K562 (cell line): ENCODE data around the gene PLCD4. TPM values are rescaled to one million over a fixed set of nuclear protein-coding genes. Genes with fewer than 3 reads are reported as not detected.

Experiments used
- ATF7 ChIP-seq: fragments of 450-650 bp; IDR thresholded peaks from 2 replicates; pipeline ENCODE4 v1.7.1; 2014; ENCODE audit warnings: mild to moderate bottlenecking, moderate library complexity
- CBFA2T3 ChIP-seq: fragments of 450-650 bp; IDR thresholded peaks from 2 replicates; pipeline ENCODE4 v1.6.1; 2017
- CBX5 ChIP-seq: IDR thresholded peaks from 2 replicates; pipeline ENCODE4 v1.6.1; 2014; ENCODE audit warnings: low read depth, borderline replicate concordance
- HMG20A ChIP-seq: fragments of 450-650 bp; formaldehyde crosslinking; conservative IDR thresholded peaks from 2 replicates; pipeline ENCODE4 v1.4.0; 2020; ENCODE audit warnings: mild to moderate bottlenecking, mixed read lengths
- HNRNPK ChIP-seq: fragments of 200-400 bp; formaldehyde crosslinking; IDR thresholded peaks from one replicate; pipeline ENCODE4 v1.6.1; 2018; ENCODE audit warnings: mild to moderate bottlenecking, low read depth, low read length; ENCODE audit not compliant: poor library complexity, severe bottlenecking
- KLF13 ChIP-seq: fragments of 450-650 bp; IDR thresholded peaks from 2 replicates; pipeline ENCODE4 v1.6.1; 2016; ENCODE audit warnings: missing genetic modification characterization, low read depth, mild to moderate bottlenecking, missing compliant biosample characterization, moderate library complexity, borderline replicate concordance
- NBN ChIP-seq: fragments of 450-650 bp; IDR thresholded peaks from 2 replicates; pipeline ENCODE4 v1.6.1; 2016; ENCODE audit warnings: low read depth, mild to moderate bottlenecking
- NCOA2 ChIP-seq, 2 experiments: fragments of 450-650 bp; IDR thresholded peaks; 2 replicates each; pipeline ENCODE4 v1.6.1; 2018; ENCODE audit warnings: mild to moderate bottlenecking in 2 of 2, moderate library complexity in 1 of 2; ENCODE audit not compliant: partially characterized antibody in 2 of 2
- NR2F6 ChIP-seq: fragments of 450-650 bp; formaldehyde crosslinking; IDR thresholded peaks from 2 replicates; pipeline ENCODE4 v1.4.0; 2020; ENCODE audit warnings: mild to moderate bottlenecking
- POLR3G ChIP-seq: IDR thresholded peaks from 2 replicates; pipeline ENCODE4 v1.6.1; 2011; ENCODE audit not compliant: insufficient read length, insufficient replicate concordance; ENCODE audit errors: extremely low read depth
- PPARD ChIP-seq: fragments of 250-450 bp; sonication (Bioruptor Pico); IDR thresholded peaks from 2 replicates; pipeline ENCODE4 v1.8.0; 2022; ENCODE audit warnings: inconsistent platforms, mild to moderate bottlenecking, moderate library complexity
- PTTG1 ChIP-seq: fragments of 450-650 bp; IDR thresholded peaks from 2 replicates; pipeline ENCODE4 v1.6.1; 2016; ENCODE audit warnings: low read depth, mild to moderate bottlenecking, missing genetic modification characterization, missing compliant biosample characterization
- RFX7 ChIP-seq: fragments of 250-450 bp; sonication (Bioruptor Pico); IDR thresholded peaks from 2 replicates; pipeline ENCODE4 v1.5.1; 2021; ENCODE audit warnings: mild to moderate bottlenecking
- SAFB ChIP-seq: fragments of 200-400 bp; formaldehyde crosslinking; IDR thresholded peaks from 2 replicates; pipeline ENCODE4 v1.6.1; 2017; ENCODE audit warnings: low read depth, low read length, borderline replicate concordance
- SIN3B ChIP-seq: fragments of 450-650 bp; IDR thresholded peaks from 2 replicates; pipeline ENCODE4 v1.6.1; 2017; ENCODE audit warnings: low read depth, mild to moderate bottlenecking, moderate library complexity
- SNIP1 ChIP-seq: fragments of 450-650 bp; IDR thresholded peaks from 2 replicates; pipeline ENCODE4 v1.7.1; 2017; ENCODE audit warnings: low read depth, mild to moderate bottlenecking
- TAF7 ChIP-seq: fragments of 450-650 bp; IDR thresholded peaks from 2 replicates; pipeline ENCODE4 v1.6.1; 2016; ENCODE audit warnings: missing genetic modification characterization, missing compliant biosample characterization
- ZBTB7A ChIP-seq: IDR thresholded peaks from 2 replicates; pipeline ENCODE4 v1.6.1; 2011; ENCODE audit warnings: low read depth, mild to moderate bottlenecking, low read length, moderate library complexity, borderline replicate concordance; ENCODE audit not compliant: control insufficient read depth
- ZNF263 ChIP-seq: sonication (generic); formaldehyde crosslinking; IDR thresholded peaks from 2 replicates; pipeline ENCODE4 v1.8.0; 2022; ENCODE audit warnings: mild to moderate bottlenecking, missing genetic modification reagents, borderline replicate concordance
- ZNF316 ChIP-seq: fragments of 450-650 bp; IDR thresholded peaks from 2 replicates; pipeline ENCODE4 v1.6.1; 2016
- ZNF444 ChIP-seq: fragments of 250-450 bp; sonication (Bioruptor Pico); IDR thresholded peaks from 2 replicates; pipeline ENCODE4 v1.4.0; 2020; ENCODE audit warnings: mild to moderate bottlenecking, moderate library complexity
- polyA plus RNA-seq, 8 experiments: library from polyadenylated mRNA; depleted of rRNA in 4 of 8; stranded (reverse) in 5 of 8; unstranded in 3 of 8; fragments of >200 nt; fragmentation: Nextera tagmentation in 2 of 8; fragmentation: Illumina TruSeq in 1 of 8; extraction: Ambion mirVana in 2 of 8; extraction: Trizol in 1 of 8; gene quantifications; 2 replicates each; pipeline versions ENCODE4 v1.2.1 to v1.2.3, GENCODE V29; 2011 to 2014; ENCODE audit warnings: inconsistent platforms in 1 of 8, missing spikeins in 1 of 8
- total RNA-seq, 7 experiments: library from RNA; depleted of rRNA in 6 of 7; stranded (reverse); fragments of >200 nt in 6 of 7; fragmentation: Illumina TruSeq in 2 of 7; extraction: Trizol in 2 of 7; gene quantifications; 2 replicates each; pipeline versions ENCODE4 v1.2.1 to v1.2.3, GENCODE V29; 2011 to 2021; ENCODE audit warnings: low replicate concordance in 1 of 7
- TF ChIP-seq, protein P1 (sequence below): fragments of 250-450 bp; sonication (Bioruptor Pico); IDR thresholded peaks from 2 replicates; pipeline ENCODE4 v1.5.0; 2022; ENCODE audit warnings: mild to moderate bottlenecking
- TF ChIP-seq, protein P2 (sequence below), 3 experiments: IDR thresholded peaks in 2 of 3; conservative IDR thresholded peaks in 1 of 3; 2 replicates each; pipeline ENCODE4 v1.5.1; 2011 to 2012; ENCODE audit warnings: low read length in 3 of 3, mild to moderate bottlenecking in 3 of 3, control low read depth in 2 of 3, improper control_type of control experiment in 1 of 3, inconsistent platforms in 1 of 3, low read depth in 1 of 3, mixed read lengths in 1 of 3, moderate library complexity in 1 of 3; ENCODE audit not compliant: insufficient read depth in 2 of 3
- TF ChIP-seq, protein P3 (sequence below): conservative IDR thresholded peaks from 2 replicates; pipeline ENCODE4 v1.6.1; 2011; ENCODE audit warnings: low read depth, mild to moderate bottlenecking, low read length; ENCODE audit not compliant: control insufficient read depth

PLCD4 gene
- total and polyA plus RNA-seq, 9 of the 15 experiments (the other 6 are each of a cell fraction or from before 2014, with no cell fraction given), result 0.13 to 0.38 TPM; not detected in 7

DNA sequence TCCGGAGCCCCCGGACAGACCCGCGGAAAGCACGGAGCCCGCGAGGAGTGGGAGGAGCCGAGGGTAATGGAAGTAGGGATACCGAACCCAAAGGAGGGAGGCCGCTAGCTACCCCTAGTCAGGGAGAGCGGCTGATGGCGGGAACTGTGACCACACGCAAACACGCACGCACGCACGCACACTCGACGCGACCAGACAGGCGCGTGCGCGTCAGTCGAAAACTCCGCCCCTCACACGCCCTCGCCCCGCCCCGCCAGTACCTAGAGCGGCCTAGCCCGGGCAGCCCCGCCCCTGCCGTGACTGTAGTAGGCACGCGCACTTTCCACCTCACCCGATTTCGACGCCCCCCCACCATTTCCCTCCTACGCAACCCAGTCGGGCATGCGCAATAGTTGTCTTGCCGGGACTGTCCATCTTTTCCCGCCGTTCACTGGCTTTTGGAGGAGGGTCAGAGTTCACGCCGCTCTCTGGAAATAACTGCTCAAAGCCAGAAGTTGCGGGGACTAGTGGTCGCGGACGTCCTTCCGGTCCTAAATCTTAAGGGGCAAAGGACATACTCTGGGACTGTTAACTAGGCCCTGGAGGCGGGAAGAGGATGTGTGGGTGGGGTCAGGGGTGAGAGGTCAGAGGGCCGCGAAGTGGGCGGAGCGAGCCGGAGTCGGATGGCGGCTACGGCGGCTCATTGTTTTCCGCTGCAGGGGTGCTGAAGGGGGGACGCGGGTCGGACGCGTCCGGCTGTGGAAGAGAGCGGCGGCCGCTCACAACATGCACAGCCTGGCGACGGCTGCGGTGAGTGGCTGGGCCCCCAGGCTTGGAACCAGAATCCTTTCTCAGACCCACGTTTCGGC, 39.3 kb upstream of the PLCD4 start, which contains the start of the genes CNOT9 and USP37 (continued):
- TF ChIP-seq NCOA2 (IDR thresholded peaks at IDR 0.05; ENCODE audit: partially characterized antibody in 2 of 2) (no peak), NBN (no peak), ZNF263 (peak; percentile 75; the same call in 1 of the 2 replicates), KLF13 (tag) (no peak), PTTG1 (tag) (no peak), ZNF316 (no peak), RFX7 (CRISPR knock-in tag) (no peak), HMG20A (CRISPR knock-in tag) (no peak), ATF7 (peak; percentile 64), TAF7 (peak; percentile 42; the same call in 1 of the 2 replicates), NR2F6 (no peak), ZNF444 (no peak), CBFA2T3 (no peak), CBX5 (no peak), HNRNPK (no peak), SIN3B (0 out of 2 replicates have a peak, but pooled peaks have one; percentile 19), SAFB (no peak), SNIP1 (no peak), PPARD (CRISPR knock-in tag) (no peak), POLR3G (no peak), ZBTB7A (peak; percentile 43; the same call in 1 of the 2 replicates)
- TF ChIP-seq, protein P1, sequence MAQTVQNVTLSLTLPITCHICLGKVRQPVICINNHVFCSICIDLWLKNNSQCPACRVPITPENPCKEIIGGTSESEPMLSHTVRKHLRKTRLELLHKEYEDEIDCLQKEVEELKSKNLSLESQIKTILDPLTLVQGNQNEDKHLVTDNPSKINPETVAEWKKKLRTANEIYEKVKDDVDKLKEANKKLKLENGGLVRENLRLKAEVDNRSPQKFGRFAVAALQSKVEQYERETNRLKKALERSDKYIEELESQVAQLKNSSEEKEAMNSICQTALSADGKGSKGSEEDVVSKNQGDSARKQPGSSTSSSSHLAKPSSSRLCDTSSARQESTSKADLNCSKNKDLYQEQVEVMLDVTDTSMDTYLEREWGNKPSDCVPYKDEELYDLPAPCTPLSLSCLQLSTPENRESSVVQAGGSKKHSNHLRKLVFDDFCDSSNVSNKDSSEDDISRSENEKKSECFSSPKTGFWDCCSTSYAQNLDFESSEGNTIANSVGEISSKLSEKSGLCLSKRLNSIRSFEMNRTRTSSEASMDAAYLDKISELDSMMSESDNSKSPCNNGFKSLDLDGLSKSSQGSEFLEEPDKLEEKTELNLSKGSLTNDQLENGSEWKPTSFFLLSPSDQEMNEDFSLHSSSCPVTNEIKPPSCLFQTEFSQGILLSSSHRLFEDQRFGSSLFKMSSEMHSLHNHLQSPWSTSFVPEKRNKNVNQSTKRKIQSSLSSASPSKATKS, result no peak
- TF ChIP-seq, protein P2, sequence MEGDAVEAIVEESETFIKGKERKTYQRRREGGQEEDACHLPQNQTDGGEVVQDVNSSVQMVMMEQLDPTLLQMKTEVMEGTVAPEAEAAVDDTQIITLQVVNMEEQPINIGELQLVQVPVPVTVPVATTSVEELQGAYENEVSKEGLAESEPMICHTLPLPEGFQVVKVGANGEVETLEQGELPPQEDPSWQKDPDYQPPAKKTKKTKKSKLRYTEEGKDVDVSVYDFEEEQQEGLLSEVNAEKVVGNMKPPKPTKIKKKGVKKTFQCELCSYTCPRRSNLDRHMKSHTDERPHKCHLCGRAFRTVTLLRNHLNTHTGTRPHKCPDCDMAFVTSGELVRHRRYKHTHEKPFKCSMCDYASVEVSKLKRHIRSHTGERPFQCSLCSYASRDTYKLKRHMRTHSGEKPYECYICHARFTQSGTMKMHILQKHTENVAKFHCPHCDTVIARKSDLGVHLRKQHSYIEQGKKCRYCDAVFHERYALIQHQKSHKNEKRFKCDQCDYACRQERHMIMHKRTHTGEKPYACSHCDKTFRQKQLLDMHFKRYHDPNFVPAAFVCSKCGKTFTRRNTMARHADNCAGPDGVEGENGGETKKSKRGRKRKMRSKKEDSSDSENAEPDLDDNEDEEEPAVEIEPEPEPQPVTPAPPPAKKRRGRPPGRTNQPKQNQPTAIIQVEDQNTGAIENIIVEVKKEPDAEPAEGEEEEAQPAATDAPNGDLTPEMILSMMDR (IDR thresholded peaks at IDR 0.05 in 2 of 3, conservative IDR thresholded peaks at IDR 0.05 in 1 of 3; ENCODE audit: insufficient read depth in 2 of 3, low read depth in 1 of 3, low read length in 3 of 3), result no peak
- TF ChIP-seq, protein P3, sequence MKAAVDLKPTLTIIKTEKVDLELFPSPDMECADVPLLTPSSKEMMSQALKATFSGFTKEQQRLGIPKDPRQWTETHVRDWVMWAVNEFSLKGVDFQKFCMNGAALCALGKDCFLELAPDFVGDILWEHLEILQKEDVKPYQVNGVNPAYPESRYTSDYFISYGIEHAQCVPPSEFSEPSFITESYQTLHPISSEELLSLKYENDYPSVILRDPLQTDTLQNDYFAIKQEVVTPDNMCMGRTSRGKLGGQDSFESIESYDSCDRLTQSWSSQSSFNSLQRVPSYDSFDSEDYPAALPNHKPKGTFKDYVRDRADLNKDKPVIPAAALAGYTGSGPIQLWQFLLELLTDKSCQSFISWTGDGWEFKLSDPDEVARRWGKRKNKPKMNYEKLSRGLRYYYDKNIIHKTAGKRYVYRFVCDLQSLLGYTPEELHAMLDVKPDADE, result no peak
